ENCODE results near the gene STK32B.

GRCh38 chr4:5416637-5417036 lies 365.4 kb downstream of the STK32B start:
- TF ChIP-seq CTCF (IDR thresholded peaks at IDR 0.05) (no peak), POLR2AphosphoS5 (IDR thresholded peaks at IDR 0.05) (no peak), POLR2A (IDR thresholded peaks at IDR 0.05) (no peak)
